Caco-2 (cell line): ENCODE data around the gene SLC5A5. TPM values are rescaled to one million over a fixed set of nuclear protein-coding genes. Genes with fewer than 3 reads are reported as not detected.

Source experiments
- BruUV-seq: library from RNA; stranded (reverse); fragments of 400-500 nt; replicated peaks from 2 replicates; lab custom pipeline; 2021; lab: Mats Ljungman, UMichigan
- CTCF ChIA-PET: fragments of 300-600 bp; sonication (Branson Sonifier 250); formaldehyde crosslinking; loops from one replicate; lab custom pipeline; 2022; ENCODE audit warnings: antibody characterized with exemption; lab: Charles Lee
- POLR2A ChIA-PET: fragments of 300-600 bp; sonication (Branson Sonifier 250); formaldehyde crosslinking; loops from one replicate; lab custom pipeline; 2022; ENCODE audit warnings: antibody characterized with exemption; lab: Charles Lee
- DNase-seq, 2 experiments: peaks; one replicate each; pipeline versions ENCODE4 v3.0.0 to v3.0.0-alpha.2; 2020 to 2022
- H3K27me3 ChIP-seq: replicated peaks from 2 replicates; pipeline ENCODE4 v1.6.0; 2011; ENCODE audit warnings: low read length; ENCODE audit not compliant: control insufficient read depth, insufficient read depth
- H3K36me3 ChIP-seq: 2 replicates; pipeline ENCODE4 v1.5.1; 2011; ENCODE audit warnings: low read length; ENCODE audit not compliant: control insufficient read depth, insufficient read depth
- H3K4me1 ChIP-seq: fragments of 250-450 bp; sonication (Bioruptor Pico); 2 replicates; pipeline ENCODE4 v1.5.1; 2020; ENCODE audit warnings: mild to moderate bottlenecking
- H3K4me3 ChIP-seq: 2 replicates; pipeline ENCODE4 v1.5.1; 2011; ENCODE audit warnings: low read depth, mild to moderate bottlenecking, control low read depth, low read length
- H3K9me3 ChIP-seq: fragments of 250-450 bp; sonication (Bioruptor Pico); 2 replicates; pipeline ENCODE4 v1.5.1; 2020; ENCODE audit warnings: mild to moderate bottlenecking, moderate library complexity
- H3K27ac Mint-ChIP-seq: one replicate; pipeline ENCODE4 v1.8.0; 2022; ENCODE audit warnings: mixed read lengths; ENCODE audit not compliant: unreplicated experiment
- H3K27me3 Mint-ChIP-seq: one replicate; pipeline ENCODE4 v1.8.0; 2022; ENCODE audit warnings: mixed read lengths; ENCODE audit not compliant: insufficient read depth, unreplicated experiment
- H3K36me3 Mint-ChIP-seq: one replicate; pipeline ENCODE4 v1.8.0; 2022; ENCODE audit warnings: mild to moderate bottlenecking, mixed read lengths; ENCODE audit not compliant: insufficient read depth, unreplicated experiment
- H3K4me1 Mint-ChIP-seq: one replicate; pipeline ENCODE4 v1.8.0; 2022; ENCODE audit warnings: low read depth, mixed read lengths; ENCODE audit not compliant: unreplicated experiment
- H3K4me3 Mint-ChIP-seq: one replicate; pipeline ENCODE4 v1.8.0; 2022; ENCODE audit warnings: mild to moderate bottlenecking, moderate library complexity, mixed read lengths; ENCODE audit not compliant: unreplicated experiment
- H3K9me3 Mint-ChIP-seq: one replicate; pipeline ENCODE4 v1.8.0; 2022; ENCODE audit warnings: mixed read lengths; ENCODE audit not compliant: unreplicated experiment
- CTCF ChIP-seq, 2 experiments: fragments of 200-600 bp in 1 of 2; IDR thresholded peaks; 1 replicate in 1 of 2; 2 replicates in 1 of 2; pipeline versions ENCODE4 v1.5.1 to v1.8.0; 2011 to 2022; ENCODE audit warnings: antibody characterized with exemption in 1 of 2, control low read depth in 1 of 2, inconsistent platforms in 1 of 2, low read depth in 1 of 2, low read length in 1 of 2, mild to moderate bottlenecking in 1 of 2, moderate library complexity in 1 of 2; ENCODE audit not compliant: insufficient read depth in 1 of 2, severe bottlenecking in 1 of 2, unreplicated experiment in 1 of 2
- intact Hi-C: fragments of 100-400 bp; cut with micrococcal nuclease; formaldehyde crosslinking; loops from one replicate; pipeline ENCODE4 v1.10.0; 2022; ENCODE audit not compliant: unreplicated experiment
- total RNA-seq: library from RNA; stranded (reverse); gene quantifications from 2 replicates; pipeline ENCODE4 v1.2.3, GENCODE V29; 2022

The SLC5A5 gene
- total RNA-seq, 1 experiment from 2014 or later = 0.43 TPM

- ChIA-PET POLR2A (no interaction called here), CTCF (no interaction called here)
- Mint-ChIP-seq H3K27ac (no peak overlapping the region), H3K36me3 (no peaks in the 10 kb centered on the region), H3K9me3 (no peaks in the 10 kb centered on the region), H3K27me3 (no peaks in the 10 kb centered on the region), H3K4me3 (no peak overlapping the region), H3K4me1 (no peaks in the 10 kb centered on the region)
- Histone ChIP-seq H3K4me1 (no peaks in the 10 kb centered on the region), H3K4me3 (no peak overlapping the region), H3K9me3 (no peaks in the 10 kb centered on the region), H3K27me3 (no peaks in the 10 kb centered on the region), H3K36me3 (no peaks in the 10 kb centered on the region)
- intact Hi-C loops = no loop called here
- BruUV-seq = no TSS peak
- no peak for DNase-seq
- TF ChIP-seq CTCF (IDR thresholded peaks at IDR 0.05; ENCODE audit: insufficient read depth in 1 of 2, low read depth in 1 of 2, low read length in 1 of 2, severe bottlenecking in 1 of 2, unreplicated experiment in 1 of 2) = no peak
These were observed 29.0 kb upstream of the SLC5A5 start for GRCh38 chr19:17842663-17843291.

GRCh38 chr19:17843292-17843827, 28.4 kb upstream of the SLC5A5 start:
- Histone ChIP-seq H3K36me3 (no peaks in the 10 kb centered on the region), H3K27me3 (no peaks in the 10 kb centered on the region), H3K4me3 (no peak overlapping the region), H3K9me3 (no peaks in the 10 kb centered on the region), H3K4me1 (no peaks in the 10 kb centered on the region)
- H3K4me1 Mint-ChIP-seq = no peaks in the 10 kb centered on the region
- H3K9me3 Mint-ChIP-seq = no peaks in the 10 kb centered on the region
- BruUV-seq = no TSS peak
- intact Hi-C loops = no loop called here
- H3K27me3 Mint-ChIP-seq = no peaks in the 10 kb centered on the region
- H3K4me3 Mint-ChIP-seq = no peak overlapping the region
- ChIA-PET CTCF (no interaction called here), POLR2A (no interaction called here)
- no peaks in the 10 kb centered on the region for H3K36me3 Mint-ChIP-seq
- no peak for DNase-seq
- no peak overlapping the region for H3K27ac Mint-ChIP-seq
- no peak for TF ChIP-seq CTCF (IDR thresholded peaks at IDR 0.05; ENCODE audit: insufficient read depth in 1 of 2, low read depth in 1 of 2, low read length in 1 of 2, severe bottlenecking in 1 of 2, unreplicated experiment in 1 of 2)

GRCh38 chr19:17843908-17844490, 27.7 kb upstream of the SLC5A5 start:
- no peak for DNase-seq
- Mint-ChIP-seq H3K27me3 (no peaks in the 10 kb centered on the region), H3K4me3 (no peak overlapping the region), H3K27ac (no peak overlapping the region), H3K36me3 (no peaks in the 10 kb centered on the region), H3K4me1 (no peaks in the 10 kb centered on the region), H3K9me3 (no peaks in the 10 kb centered on the region)
- BruUV-seq = no TSS peak
- TF ChIP-seq CTCF (IDR thresholded peaks at IDR 0.05; ENCODE audit: insufficient read depth in 1 of 2, low read depth in 1 of 2, low read length in 1 of 2, severe bottlenecking in 1 of 2, unreplicated experiment in 1 of 2) = no peak
- Histone ChIP-seq H3K36me3 (no peaks in the 10 kb centered on the region), H3K27me3 (no peaks in the 10 kb centered on the region), H3K9me3 (no peaks in the 10 kb centered on the region), H3K4me3 (no peak overlapping the region), H3K4me1 (no peaks in the 10 kb centered on the region)
- POLR2A ChIA-PET = no interaction called here
- intact Hi-C loops = no loop called here
- CTCF ChIA-PET = no interaction called here
